NCI-H226 (cell line): ENCODE results near the gene GRIN2B.

Source experiments
- DNase-seq: peaks from one replicate; pipeline ENCODE4 v3.0.0-alpha.2; 2015

The GRIN2B gene

DNA sequence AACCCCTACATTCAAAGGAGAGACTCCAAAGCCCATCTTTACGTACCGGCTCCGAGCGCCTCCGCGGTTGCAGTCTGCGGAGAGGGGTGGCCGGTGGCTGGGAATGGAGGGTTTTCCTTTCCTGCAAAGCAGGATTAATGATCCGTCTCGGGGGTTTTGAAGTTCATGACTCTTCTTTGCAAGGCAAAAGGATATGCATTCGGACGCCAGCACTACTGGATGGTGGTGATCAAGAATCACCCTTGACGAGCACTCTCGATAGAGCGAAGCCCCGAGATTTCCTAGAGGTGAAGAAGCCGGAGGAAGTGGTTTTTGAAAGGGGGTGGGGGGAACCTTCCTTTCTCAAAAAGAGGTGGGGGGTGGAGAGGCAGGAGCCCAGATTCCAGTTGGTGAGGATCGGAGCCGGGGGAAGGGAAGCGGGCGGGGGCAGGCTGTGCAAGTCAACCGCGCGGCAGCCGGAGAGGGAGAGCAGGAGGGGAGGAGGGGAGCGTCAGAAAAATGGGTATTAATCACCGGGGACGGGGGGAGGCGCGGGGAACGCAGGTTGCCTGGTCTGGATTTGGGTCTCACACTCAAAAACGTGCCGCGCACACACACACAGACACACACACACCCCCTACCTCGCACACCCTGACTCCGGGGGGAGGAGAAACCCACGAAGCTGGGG is at the start of gene GRIN2B:
Gene GRIN2B, minus strand, starts transcription at position 307 of the 667 bp plus-strand sequence. CDS start 115,394 bp downstream, outside the sequence.
- no peak for DNase-seq

DNA sequence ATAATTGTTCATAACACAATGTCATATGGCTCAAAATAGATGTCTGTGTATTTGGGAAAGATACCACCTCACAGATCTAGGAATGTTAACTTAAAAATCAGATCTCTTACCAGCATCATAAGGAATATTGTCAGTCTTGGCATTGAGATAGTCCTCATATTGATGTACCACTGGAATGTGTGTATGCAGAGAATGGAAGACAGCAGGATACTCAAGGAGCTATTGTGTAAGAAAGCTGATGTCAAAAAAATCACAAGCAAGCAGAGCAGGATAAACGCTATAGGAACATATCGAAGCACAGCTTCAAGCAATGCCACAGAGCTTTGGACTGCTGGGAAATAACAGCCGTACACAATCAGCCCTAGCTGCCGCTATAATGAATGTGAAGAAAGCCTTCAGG is 45.1 kb upstream of the GRIN2B start:
- no peak for DNase-seq

DNA sequence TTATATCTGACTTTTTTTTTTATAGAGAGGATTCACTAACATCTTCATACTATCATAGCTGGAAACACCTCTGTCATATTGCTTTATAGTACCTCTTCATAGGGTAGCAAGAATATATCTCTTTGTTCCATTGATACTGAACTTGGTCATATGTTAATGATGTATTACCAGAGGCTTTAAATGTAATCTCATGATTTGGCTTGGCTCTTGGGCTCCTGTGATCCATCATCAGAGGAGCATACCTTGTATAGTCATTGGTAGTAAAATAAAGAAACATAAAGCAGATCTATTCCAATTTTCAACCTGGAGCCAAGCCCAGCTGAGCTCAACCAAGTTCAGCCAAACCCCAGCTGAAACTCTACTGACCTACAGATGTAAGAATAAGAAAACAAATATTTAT is 43.2 kb upstream of the GRIN2B start:
- DNase-seq: no peak

DNA sequence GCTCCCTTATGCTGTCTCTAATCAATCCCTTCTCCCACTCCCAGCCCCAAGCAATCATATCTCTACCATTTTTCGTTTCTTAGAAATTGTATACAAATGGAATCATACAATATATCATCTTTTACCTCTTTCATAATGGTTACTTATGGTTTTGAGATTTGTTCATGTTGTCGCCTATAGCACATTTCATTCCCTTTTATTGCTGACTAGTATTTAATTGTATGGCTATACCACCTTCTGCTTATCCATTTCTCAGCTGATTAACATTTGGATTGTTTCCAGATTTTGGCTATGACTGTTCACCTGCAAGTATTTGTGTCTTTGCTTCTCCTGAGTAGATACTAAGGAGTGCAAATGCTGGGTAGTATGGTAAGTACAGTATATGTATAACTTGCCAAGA is 36.7 kb upstream of the GRIN2B start:
- DNase-seq: no peak

DNA sequence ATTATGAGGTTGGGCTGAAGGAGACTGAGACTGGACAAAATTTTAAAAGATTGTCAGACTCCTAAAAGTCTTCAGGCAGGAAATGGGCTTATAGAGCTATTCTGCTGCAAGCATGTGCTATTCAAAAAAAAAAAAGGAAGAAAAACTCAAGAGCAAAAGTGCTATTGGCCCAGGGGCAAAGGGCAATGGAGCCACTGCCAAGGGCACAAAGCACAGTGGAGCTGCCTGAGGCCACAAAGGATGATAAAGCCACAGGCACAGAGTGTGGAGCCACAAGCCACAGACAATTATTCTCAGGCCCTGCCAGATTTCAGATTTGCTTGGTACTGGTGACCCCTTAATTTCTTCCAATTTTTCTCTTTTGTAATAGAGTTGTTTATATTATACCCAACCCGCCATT is 29.6 kb upstream of the GRIN2B start:
- no peak for DNase-seq

DNA sequence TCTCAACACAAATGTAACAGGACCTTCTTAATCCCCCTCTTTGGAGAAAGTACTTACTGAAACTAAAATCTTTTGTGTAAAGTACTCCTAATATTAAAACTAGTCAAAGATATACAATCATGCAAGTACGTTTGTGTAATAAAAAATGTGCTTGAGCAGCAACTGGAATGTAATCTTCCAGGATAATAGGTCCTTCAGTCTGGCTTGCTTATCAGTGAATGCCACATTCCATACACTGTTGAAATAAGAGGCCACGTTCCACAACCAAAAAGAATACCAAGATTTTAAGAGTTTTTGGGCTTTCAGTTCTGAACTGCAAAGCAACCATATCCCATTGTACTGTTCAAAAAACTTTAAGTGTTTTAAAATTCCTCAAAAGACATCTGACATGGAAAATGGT is 26.2 kb upstream of the GRIN2B start:
- no peak for DNase-seq

DNA sequence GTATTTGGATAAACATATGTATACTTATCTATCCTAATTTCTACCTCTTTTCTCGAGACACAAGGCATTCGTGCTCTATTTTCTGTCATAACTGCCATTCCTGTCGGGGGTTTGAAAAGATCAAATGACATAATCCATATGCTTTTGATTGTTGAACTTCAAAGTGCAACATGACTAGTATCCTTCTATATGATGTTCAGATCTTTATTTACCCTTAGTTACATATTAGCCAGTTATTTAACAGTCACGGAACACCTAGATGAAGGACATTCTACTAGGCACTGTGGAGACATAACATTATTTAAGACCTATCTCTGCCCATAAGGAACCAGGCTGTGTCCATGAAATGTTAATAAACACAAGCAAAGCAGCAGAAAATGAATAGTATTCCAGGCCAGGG is 11.2 kb upstream of the GRIN2B start:
- no peak for DNase-seq

DNA sequence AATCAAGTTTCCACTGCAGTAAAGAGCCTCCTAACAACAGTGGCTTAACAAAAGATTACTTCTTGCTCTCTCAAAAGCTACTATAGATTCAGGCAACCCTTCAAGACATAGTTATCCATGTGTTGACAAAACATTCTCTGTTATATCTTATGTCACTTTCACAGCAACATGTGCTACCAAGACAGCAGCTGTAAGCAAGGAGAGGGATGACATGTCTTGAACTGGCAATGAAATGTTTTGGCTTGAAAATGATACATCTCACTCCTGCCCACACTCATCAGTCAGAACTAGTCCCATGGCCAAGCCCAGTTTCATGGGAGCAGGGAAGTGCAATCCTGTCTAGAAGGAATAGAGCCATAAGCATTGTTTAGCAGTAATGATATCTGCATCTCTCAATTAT is 10.7 kb upstream of the GRIN2B start:
- DNase-seq: no peak

DNA sequence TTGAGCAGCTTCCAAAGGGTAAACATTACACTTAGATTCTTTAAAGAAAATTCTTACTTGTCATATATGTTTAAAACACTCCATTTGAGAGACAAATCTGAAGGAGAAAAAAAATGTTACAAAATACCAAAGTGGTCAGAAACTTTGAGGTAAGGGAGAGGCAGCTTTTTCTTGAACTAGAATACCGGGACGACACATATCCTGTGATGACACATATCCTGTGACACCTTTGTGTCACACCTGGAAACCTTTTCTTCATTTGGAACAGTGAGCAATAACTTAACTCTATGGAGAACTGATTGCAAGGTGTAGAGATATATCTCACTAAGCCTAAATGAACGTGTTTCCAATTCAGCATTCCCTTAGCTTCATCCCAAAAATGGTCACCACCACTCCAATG is 4.6 kb upstream of the GRIN2B start:
- DNase-seq: no peak

DNA sequence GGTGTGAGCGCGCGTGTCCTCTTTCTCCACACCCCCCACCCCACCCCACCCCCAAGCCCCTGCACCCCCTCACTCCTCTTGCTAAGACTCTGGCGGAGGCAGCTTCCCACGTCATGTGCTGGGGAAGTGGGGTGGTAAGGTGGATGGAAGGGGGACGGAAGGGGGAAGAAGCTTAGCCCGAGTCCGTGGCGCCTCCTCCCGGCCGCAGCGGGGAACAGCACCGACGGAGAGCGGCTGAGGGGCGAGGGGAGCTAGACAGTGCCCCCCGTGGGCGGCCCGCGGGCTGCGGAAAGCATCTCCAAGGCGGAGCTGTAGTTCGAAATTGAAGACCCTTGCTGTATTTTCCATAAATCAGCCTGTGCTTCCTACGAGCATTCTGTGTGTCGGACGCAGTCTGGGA is 588 bp upstream of the GRIN2B start:
- DNase-seq: no peak

DNA sequence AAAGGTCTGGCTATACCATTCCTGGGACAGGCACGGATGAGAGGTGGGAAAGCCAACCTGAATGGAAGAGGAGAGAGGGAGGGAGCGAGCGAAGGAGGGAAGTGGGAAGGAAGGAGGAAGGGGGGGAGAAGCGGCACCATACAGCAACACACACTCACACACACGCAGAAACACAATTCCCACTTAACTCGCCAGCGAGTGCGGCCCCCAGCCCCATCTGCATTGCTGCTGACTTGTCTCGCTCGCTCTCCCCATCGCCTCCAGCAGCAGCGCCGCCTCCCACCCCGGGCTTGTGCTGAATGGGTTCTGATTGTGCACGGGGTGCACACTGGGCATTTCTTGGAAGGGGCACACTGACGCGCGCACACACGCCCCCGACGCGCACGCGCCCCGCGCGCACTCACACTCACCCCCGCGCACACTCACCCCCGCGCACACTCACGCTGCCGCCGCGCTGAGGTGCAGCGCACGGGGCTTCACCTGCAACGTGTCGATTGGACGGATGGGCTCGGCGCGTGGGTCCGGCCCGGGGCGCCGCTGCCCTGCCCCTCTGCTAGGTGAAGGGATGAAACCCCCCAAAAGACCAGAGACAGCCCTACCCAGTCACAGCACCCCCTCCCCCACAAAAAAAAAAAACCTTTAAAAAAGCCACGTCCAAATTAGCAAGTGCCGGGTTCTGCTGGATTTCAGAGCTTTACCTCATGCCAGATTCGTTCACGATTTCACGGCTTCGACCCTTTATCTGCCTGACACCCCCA is 685 bp downstream of the GRIN2B start:
- DNase-seq: no peak

DNA sequence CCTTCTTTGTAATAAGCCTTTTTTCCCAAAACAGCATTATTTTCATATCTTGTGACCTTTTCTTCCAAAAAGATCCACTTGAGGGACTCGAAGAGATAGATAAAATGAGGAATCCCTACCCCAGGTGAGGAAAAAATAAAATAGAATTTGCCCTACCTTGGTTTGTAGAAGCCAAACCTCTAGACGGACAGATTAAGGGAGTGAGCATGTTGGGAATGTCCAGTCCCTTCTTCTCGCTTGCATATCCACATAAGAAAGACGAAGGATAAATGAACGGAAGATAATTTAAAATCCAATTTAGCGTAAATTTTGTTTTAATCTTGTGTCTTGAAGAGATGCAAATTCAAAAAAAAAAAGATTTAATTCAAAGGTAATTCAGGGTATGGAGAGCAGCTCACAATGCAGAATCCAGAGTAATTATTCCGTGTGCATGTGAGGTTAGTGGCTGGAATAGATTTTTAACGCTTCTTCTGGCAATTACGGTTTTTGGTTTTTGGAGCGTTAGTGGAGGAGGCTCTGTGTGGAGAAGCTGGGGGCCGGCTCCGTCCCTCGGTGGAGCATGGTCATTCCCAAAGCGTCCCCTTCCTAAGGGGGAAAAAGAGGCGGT is 1.5 kb downstream of the GRIN2B start:
- no peak for DNase-seq

DNA sequence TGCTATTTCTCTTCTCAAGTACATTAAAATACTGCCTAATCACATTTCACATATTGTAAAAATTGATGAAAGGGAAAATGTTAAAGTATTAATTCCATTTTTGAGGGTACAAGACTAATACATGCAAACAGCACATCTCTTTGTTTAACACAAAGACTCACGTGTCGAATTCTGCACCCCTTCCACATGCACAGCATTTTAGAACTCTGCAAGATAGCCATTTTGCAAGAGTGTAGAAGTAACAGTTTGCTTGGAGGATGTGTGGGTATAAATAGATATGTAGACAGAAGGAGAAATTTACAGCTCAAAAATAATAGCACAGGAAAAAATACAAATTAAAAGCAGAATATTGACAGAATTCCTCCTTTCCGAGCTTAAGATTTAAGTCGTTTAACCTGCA is 2.5 kb downstream of the GRIN2B start:
- DNase-seq: no peak

DNA sequence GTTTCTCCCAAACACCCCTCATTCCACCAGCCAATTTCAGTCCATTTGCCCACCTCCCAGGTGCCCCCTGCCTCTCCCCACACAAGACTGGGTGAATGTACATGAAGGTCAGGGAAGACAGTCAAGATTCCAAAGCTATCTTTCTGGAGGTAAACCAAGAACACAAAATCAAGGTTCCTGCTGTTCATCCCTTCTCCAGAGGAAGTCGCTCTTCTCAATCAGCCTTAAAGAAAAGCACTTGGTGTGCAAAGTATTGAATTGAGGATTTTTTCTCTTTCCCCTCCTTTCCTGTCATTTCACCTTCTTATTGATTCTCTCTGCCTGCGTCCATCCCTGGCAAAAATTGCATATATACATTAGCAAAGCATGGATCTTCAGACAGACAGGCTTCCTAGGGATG is 4.5 kb downstream of the GRIN2B start:
- DNase-seq: no peak

DNA sequence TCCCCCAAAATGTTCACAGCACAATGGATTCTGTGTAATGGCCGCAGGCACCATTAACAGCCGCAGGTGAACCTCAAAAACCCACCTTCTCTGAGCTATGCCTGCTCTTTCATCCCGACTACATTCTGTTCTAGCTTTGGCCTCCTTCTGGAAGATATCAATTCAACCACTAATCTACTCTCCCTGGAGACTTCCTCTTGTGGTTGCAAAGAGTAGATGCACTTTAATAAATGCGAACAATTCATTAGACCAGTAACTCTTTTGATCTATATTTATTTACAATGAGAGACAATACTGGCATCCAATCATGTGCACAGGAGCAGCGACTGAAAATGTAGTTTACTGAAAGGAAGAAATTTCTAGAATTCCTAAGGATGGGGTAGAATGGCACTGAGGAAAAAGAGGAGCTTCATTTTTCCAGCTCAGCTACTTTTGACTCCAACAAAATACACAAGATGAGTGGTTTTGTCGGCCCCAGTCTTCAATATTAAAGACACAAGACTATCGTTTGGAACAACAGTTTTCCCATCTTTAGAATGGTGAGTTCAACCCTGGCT is 5.3 kb downstream of the GRIN2B start:
- no peak for DNase-seq

DNA sequence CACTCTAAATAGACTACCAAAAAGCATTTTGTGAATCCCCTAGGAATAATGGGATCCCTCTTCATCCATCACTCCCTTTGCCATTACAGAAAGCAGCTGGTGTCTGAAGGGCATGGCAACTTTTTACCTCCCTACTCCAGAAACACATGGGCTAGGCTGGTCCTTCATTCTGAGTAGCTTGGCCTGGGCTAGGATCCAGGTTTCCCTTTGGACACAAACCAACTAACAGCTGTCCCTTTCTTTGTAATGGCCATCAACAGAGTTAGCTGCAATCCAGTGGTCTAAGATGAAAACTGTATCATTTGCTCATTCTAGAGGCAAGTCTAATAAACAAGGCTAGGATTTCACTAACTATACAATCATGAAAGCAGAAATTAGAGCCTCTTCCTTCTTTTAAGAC is 7.4 kb downstream of the GRIN2B start:
- no peak for DNase-seq

DNA sequence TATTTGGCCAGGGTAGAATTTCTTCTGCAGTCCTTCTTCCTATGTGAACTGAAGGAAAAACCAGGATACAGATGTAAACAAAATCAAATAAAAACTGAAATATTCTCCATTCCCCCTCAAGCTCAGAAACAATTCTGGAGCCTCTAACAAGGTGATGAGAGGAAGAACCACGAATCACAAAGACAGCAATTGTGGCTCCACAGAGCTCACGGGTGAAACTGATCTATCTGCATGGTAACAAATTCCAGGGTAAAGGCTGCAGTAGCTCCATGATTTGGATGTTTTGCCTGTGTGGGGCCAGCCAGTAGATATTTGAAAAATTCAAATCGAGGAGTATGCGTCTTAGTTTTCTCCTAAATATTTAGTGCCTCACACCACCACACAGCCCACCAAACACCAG is 10.6 kb downstream of the GRIN2B start:
- DNase-seq: no peak

DNA sequence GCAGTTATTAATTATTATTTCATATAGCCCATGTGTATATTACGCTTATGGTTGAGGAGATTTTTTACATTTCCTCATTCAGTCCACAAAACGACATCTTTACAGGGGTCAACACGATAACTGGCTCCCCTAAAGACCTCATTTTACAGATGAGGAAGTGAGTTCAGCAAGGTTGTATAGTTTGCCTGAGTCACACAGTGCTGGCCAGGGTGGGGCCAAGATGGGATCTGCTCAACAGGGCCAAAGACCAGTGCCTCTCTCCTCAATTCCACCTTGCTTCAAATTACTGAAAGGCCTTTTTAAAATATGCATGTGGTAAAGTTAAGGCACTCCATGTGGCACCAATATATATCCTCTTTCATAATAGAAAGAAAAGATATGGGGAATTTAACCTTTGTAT is 13.1 kb downstream of the GRIN2B start:
- DNase-seq: no peak

DNA sequence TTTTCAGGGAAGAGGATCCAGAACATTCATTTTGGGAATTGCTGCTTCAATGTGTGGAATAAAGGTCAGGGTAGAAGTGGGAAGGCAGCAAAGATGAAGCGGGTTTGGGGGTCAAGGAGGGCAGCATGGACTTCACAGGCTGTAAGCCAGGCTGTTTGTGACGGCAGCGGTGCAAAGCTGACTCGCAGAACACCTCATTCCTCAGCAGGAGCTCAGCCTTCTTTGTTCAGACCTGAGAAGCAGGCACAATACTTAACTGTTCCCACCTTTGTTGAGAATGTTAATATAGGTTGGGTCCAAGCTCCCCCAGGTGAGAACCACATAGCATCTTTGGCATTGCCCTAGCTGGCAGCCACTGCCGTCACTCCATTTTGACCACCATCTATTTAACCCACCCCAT is 16.7 kb downstream of the GRIN2B start:
- no peak for DNase-seq

DNA sequence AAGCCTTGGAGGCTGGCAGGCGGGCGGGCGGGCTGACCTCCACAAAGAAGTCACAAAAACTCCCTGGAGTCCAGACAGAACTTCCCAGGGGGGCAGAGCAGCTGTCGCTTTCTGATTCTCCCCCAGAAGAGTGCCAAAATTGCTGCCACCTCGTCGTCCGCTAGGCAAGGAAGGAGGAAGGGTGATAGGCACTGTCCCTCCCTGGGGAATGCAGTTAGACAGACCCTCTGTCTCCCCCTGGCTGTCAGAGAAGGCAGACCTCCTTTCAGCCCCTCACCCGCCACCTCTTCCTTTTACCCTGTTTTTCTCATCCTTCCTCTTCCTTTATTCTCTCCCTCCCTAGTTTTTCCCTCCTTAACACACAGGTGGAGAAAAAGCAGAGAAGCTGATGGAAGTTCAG is 18.7 kb downstream of the GRIN2B start:
- DNase-seq: no peak

DNA sequence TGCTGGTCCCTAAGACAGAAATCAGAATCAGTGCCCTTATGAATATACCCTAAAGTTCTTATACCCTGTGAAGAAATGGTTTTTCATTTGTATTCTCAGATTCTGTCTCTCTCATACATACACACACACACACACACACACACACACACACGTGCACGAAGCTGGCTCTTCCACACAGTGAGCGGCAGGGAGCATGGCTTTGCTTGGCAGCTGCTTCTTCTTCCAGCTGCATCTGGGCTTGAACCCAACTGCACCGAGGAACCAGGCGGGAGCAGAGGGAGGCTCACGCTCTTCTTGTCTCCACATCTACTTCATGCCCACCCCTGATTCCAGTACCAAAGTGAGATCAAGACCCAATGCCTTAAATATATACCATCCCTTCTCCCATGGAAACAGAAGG is 19.4 kb downstream of the GRIN2B start:
- no peak for DNase-seq

DNA sequence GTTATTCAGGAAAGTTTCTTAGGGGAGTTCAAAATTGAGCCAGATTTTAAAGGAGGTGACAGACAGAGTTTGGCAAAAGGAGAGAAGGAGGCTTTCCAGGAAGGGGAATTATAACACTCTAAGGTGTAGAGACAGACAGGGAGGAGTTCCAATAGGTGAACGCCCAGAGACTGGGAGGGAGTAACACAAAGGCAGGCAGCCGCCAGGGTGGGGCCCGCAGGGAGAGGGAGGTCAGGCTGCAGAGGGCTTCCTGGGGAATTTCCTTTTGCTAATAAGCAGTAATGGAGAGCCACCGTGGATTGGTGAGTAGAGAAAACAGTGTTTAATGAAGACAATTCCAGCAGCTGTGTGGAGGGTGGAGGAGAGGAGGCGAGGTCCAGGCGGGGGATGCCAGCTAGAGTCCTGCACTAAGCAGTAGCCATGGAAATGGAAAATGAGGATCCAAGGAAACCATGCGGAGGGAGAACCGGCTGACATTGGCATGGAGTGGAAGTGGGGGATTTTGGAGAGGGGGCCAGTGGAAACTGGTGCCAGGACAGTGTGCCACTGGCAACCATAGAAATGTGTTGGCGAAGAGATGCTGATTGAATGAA is 22.2 kb downstream of the GRIN2B start:
- no peak for DNase-seq

DNA sequence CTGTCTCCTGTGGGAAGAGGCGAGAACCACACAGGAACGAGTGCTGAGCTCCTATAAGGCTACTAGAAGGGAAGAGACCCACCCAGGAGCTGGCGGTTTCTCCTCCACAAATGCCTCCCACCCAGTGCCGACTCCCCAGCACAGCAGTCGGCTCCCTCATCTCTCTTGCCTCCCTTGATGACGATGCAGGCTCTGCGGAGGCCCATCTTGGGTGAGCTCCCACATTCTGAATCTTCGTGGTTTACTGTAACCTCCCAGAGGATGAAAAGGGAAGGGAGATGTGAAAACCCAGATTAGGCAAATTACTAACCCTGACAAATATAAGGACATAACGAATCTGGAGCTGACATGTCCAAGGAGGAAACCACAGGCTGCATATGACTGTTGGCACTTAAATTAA is 23.8 kb downstream of the GRIN2B start:
- no peak for DNase-seq
